Karpas-422 (cell line): ENCODE results near the gene AGPAT1. TPM values are rescaled to one million over a fixed set of nuclear protein-coding genes. Genes with fewer than 3 reads are reported as not detected.
A peak's percentile ranks its signal among the peaks of the same experiment; 100 is the strongest.
"Not testable (repeated sequence)": the region's sequence is repeated elsewhere in the genome, so short reads cannot be mapped to it uniquely, and the experiment has no call there.

Source experiments
- DNase-seq: peaks from one replicate; pipeline ENCODE4 v3.0.0-alpha.2; 2015
- H2AFZ ChIP-seq: fragments of 200-600 bp; sonication (generic); 2 replicates; pipeline ENCODE4 v1.6.1; 2014; ENCODE audit warnings: antibody characterized with exemption, low read length, mixed read lengths
- H3K27ac ChIP-seq: fragments of 200-600 bp; sonication (generic); 2 replicates; pipeline ENCODE4 v1.5.1; 2014; ENCODE audit warnings: mild to moderate bottlenecking, low read length, moderate library complexity
- H3K27me3 ChIP-seq: fragments of 200-600 bp; sonication (generic); 2 replicates; pipeline ENCODE4 v1.6.1; 2014; ENCODE audit warnings: low read length, mixed read lengths
- H3K36me3 ChIP-seq: fragments of 200-600 bp; sonication (generic); 2 replicates; pipeline ENCODE4 v1.6.1; 2014; ENCODE audit warnings: low read length, mixed read lengths; ENCODE audit not compliant: insufficient read depth
- H3K4me1 ChIP-seq: fragments of 200-600 bp; sonication (generic); 2 replicates; pipeline ENCODE4 v1.6.1; 2014; ENCODE audit warnings: mild to moderate bottlenecking, low read length, mixed read lengths
- H3K4me2 ChIP-seq: fragments of 200-600 bp; sonication (generic); 2 replicates; pipeline ENCODE4 v1.6.1; 2014; ENCODE audit warnings: low read length, low read depth, mild to moderate bottlenecking; ENCODE audit not compliant: poor library complexity, severe bottlenecking
- H3K4me3 ChIP-seq: fragments of 200-600 bp; sonication (generic); 2 replicates; pipeline ENCODE4 v1.5.1; 2014; ENCODE audit warnings: mild to moderate bottlenecking, antibody characterized with exemption, low read length, mixed read lengths
- H3K79me2 ChIP-seq: fragments of 200-600 bp; sonication (generic); 2 replicates; pipeline ENCODE4 v1.6.1; 2014; ENCODE audit warnings: mild to moderate bottlenecking, low read length, mixed read lengths
- H3K9ac ChIP-seq: fragments of 200-600 bp; sonication (generic); 2 replicates; pipeline ENCODE4 v1.6.0; 2014; ENCODE audit warnings: low read length
- H3K9me2 ChIP-seq: fragments of 200-600 bp; sonication (generic), shearing (Covaris generic); replicated peaks from 2 replicates; pipeline ENCODE4 v1.6.0; 2014; ENCODE audit warnings: mild to moderate bottlenecking, low read length, moderate library complexity; ENCODE audit not compliant: insufficient read depth
- H3K9me3 ChIP-seq: fragments of 300-700, 200-600 bp; sonication (generic); 2 replicates; pipeline ENCODE4 v1.6.1; 2014; ENCODE audit warnings: low read length, mixed read lengths
- H4K20me1 ChIP-seq: fragments of 200-600 bp; sonication (generic); 2 replicates; pipeline ENCODE4 v1.6.1; 2014; ENCODE audit warnings: mild to moderate bottlenecking, antibody characterized with exemption, low read length, low read depth; ENCODE audit not compliant: insufficient read depth
- total RNA-seq: library from RNA; depleted of rRNA; stranded (reverse); fragments of >200 nt; shearing (Covaris generic); gene quantifications from 2 replicates; pipeline ENCODE4 v1.2.3, GENCODE V29; 2014; ENCODE audit warnings: low replicate concordance

AGPAT1 gene
- total RNA-seq, 1 experiment from 2014 or later, result 74.5 TPM

DNA sequence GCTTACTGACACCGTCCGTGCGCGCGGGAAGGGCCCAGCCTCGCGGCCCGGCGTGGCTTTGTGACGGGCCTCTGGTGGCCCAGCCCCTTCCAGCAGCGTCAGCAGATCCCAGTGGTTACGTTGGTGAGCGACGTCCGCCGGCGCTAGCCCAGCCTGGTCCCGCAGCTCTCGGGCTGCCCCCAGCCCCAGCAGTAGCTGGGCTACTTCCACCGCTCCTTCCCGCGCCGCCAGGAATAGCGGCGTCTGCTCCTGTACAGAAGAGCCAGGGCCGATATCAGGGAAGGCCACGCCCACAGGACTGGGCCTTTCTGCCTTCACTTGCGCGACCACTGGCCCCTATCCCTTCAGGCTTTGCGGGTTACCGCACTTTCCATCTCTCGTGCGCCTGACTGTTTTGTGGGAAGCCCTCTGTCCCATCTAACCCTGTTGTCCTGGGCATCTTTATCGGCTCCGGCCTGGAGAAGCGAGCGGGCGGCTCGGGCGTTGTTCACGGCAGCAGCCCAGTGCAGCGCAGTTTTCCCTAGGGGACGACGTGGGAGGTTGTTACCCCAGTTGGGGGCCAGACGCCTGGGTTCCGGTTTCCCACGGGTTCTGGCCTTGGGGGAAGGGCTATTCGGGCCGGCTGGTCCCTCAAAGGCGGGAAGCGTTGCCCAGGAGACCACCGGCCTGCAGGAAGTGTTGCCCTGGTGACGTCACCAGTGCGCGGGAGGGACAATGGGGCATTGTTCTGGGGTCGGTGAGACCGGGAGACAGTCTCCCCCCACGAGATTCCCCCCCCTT lies 20.2 kb upstream of the AGPAT1 start:
- Histone ChIP-seq H3K4me3 (peak overlapping the region; percentile 88), H3K36me3 (no peaks in the 10 kb centered on the region), H3K27ac (peak overlapping the region; percentile 83), H3K9me2 (no peaks in the 10 kb centered on the region), H3K79me2 (peaks cover 18% of the 10 kb centered on the region), H3K9ac (peak overlapping the region; percentile 94), H3K4me1 (peaks cover 54% of the 10 kb centered on the region), H3K4me2 (peak overlapping the region; percentile 98), H3K9me3 (no peaks in the 10 kb centered on the region), H4K20me1 (no peaks in the 10 kb centered on the region), H2AFZ (peak overlapping the region; percentile 33; the same call in 1 of the 2 replicates), H3K27me3 (no peaks in the 10 kb centered on the region)
- peak; percentile 96 for DNase-seq

DNA sequence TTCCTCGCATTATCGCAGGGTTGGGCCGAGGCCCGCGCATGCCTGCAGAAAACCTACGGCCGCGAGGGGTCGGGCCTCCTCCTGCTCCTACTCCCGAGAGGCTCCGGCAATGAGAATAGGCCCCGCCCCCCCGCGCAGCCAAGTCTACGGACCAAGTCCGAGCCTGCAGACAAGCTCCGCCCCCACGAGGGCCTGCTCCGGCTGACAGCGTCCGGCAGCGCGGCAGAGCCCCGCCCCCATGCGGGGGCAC lies 19.7 kb upstream of the AGPAT1 start:
- H3K4me3 ChIP-seq, result peak overlapping the region; percentile 89; the same call in 1 of the 2 replicates

GRCh38 chr6:32194825-32195651 lies 19.2 kb upstream of the AGPAT1 start:
- Histone ChIP-seq H3K27ac (peak overlapping the region; percentile 81), H4K20me1 (no peaks in the 10 kb centered on the region), H3K9ac (peak overlapping the region; percentile 98), H3K79me2 (peaks cover 25% of the 10 kb centered on the region), H3K36me3 (no peaks in the 10 kb centered on the region), H3K9me2 (no peaks in the 10 kb centered on the region), H3K27me3 (no peaks in the 10 kb centered on the region), H3K4me3 (peak overlapping the region; percentile 89), H3K4me1 (peaks cover 61% of the 10 kb centered on the region), H3K9me3 (no peaks in the 10 kb centered on the region), H2AFZ (no peak overlapping the region), H3K4me2 (peak overlapping the region; percentile 100)
- peak; percentile 81 for DNase-seq

More for the DNA sequence above, 19.7 kb upstream of the AGPAT1 start:
- H3K9ac ChIP-seq, result peak overlapping the region; percentile 98
- H3K27me3 ChIP-seq, result no peaks in the 10 kb centered on the region
- no peak overlapping the region for H2AFZ ChIP-seq
- H4K20me1 ChIP-seq, result no peaks in the 10 kb centered on the region
- no peaks in the 10 kb centered on the region for H3K9me3 ChIP-seq
- DNase-seq, result peak; percentile 100
- H3K9me2 ChIP-seq, result no peaks in the 10 kb centered on the region
- peak overlapping the region; percentile 100 for H3K4me2 ChIP-seq
- H3K27ac ChIP-seq, result no peak overlapping the region; the same call in 1 of the 2 replicates
- H3K36me3 ChIP-seq, result no peaks in the 10 kb centered on the region
- H3K4me1 ChIP-seq, result peaks cover 58% of the 10 kb centered on the region
- H3K79me2 ChIP-seq, result peaks cover 22% of the 10 kb centered on the region

GRCh38 chr6:32194388-32194787 lies 18.5 kb upstream of the AGPAT1 start:
- H3K79me2 ChIP-seq, result peaks cover 28% of the 10 kb centered on the region
- H3K27ac ChIP-seq, result no peak overlapping the region
- peak overlapping the region; percentile 100 for H3K4me2 ChIP-seq
- H3K4me1 ChIP-seq, result peaks cover 61% of the 10 kb centered on the region
- H3K4me3 ChIP-seq, result peak overlapping the region; percentile 89
- no peaks in the 10 kb centered on the region for H4K20me1 ChIP-seq
- H3K27me3 ChIP-seq, result no peaks in the 10 kb centered on the region
- no peaks in the 10 kb centered on the region for H3K36me3 ChIP-seq
- no peaks in the 10 kb centered on the region for H3K9me2 ChIP-seq
- no peak overlapping the region for H2AFZ ChIP-seq
- H3K9me3 ChIP-seq, result no peaks in the 10 kb centered on the region
- H3K9ac ChIP-seq, result peak overlapping the region; percentile 98
- DNase-seq, result no peak

DNA sequence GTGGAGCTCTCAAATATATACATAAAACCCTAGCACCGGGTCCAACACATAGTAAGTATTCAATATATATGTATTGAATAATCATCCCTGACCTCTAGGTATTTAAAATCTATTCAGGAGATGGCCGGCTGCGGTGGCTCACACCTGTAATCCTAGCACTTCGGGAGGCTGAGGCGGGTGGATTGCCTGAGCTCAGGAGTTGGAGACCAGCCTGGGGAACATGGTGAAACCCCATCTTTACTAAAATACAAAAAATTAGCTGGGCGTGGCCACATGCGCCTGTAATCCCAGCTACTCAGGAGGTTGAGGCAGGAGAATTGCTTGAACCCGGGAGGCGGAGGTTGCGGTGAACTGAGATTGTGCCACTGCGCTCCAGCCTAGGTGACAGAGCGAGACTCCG lies 17.2 kb upstream of the AGPAT1 start:
- Histone ChIP-seq H3K4me1 (peaks cover 71% of the 10 kb centered on the region), H3K4me2 (peak overlapping the region; percentile 87), H3K9ac (peak overlapping the region; percentile 95), H3K4me3 (peak overlapping the region; percentile 82), H3K27ac (peak overlapping the region; percentile 87), H3K79me2 (peaks cover 41% of the 10 kb centered on the region)
- not testable (repeated sequence) for H2AFZ ChIP-seq, DNase-seq, H3K36me3 ChIP-seq, H3K9me3 ChIP-seq, H3K9me2 ChIP-seq, H3K27me3 ChIP-seq, H4K20me1 ChIP-seq

DNA sequence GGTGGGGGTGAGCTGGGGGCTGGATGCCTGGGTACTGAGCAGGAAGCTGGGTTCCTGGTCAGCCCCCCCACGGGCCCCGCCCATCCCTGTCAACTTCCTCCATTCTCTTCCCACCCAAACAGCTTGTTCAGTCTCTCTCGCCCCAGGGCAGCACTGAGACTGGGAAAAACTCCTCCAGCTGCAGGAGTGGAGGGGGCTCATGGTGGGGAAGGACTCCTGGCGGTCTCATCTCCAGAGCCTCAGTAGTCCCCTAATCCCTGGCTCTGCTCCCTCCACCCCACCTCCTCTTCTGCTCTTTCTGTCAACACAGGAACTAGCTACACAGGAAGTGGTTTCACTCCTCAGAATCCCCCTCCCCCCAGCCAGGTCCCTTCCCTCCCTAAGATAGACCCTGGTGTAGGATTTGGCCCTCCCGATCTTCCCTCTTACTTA lies 16.7 kb upstream of the AGPAT1 start, which contains the start of gene GPSM3:
Gene GPSM3 (minus strand): TSS at position 36 of the 432 bp plus-strand sequence. CDS start 130 bp downstream, outside the sequence.
- Histone ChIP-seq H2AFZ (no peak within 1 kb of the TSS), H3K4me2 (peak within 1 kb of the TSS; percentile 87), H3K4me1 (peaks cover 75% of the 10 kb centered on the region), H3K4me3 (peak within 1 kb of the TSS; percentile 82), H3K79me2 (peaks cover 42% of the 10 kb centered on the region), H3K27me3 (no peaks in the 10 kb centered on the region), H3K9me2 (no peaks in the 10 kb centered on the region), H3K9ac (peak within 1 kb of the TSS; percentile 95), H3K36me3 (no peaks in the 10 kb centered on the region), H3K27ac (peak within 1 kb of the TSS; percentile 87), H3K9me3 (no peaks in the 10 kb centered on the region), H4K20me1 (no peaks in the 10 kb centered on the region)
- peak; percentile 78 for DNase-seq

- Histone ChIP-seq H3K9ac (peak overlapping the region; percentile 95), H4K20me1 (no peaks in the 10 kb centered on the region), H3K4me3 (peak overlapping the region; percentile 82), H2AFZ (no peak overlapping the region), H3K36me3 (no peaks in the 10 kb centered on the region), H3K4me2 (peak overlapping the region; percentile 87), H3K27me3 (no peaks in the 10 kb centered on the region), H3K79me2 (peaks cover 47% of the 10 kb centered on the region), H3K9me2 (no peaks in the 10 kb centered on the region), H3K4me1 (peaks cover 75% of the 10 kb centered on the region), H3K9me3 (no peaks in the 10 kb centered on the region), H3K27ac (peak overlapping the region; percentile 87)
- DNase-seq, result no peak
Measured at GRCh38 chr6:32191696-32192607, 16.1 kb upstream of the AGPAT1 start.
